HEK293 (cell line): ENCODE results near the gene SAFB.

Experiments used
- CTCF ChIA-PET: fragments of 350-600 bp; formaldehyde crosslinking; extraction: SDS; loops from one replicate; lab custom pipeline; 2021; ENCODE audit warnings: antibody characterized with exemption; lab: Yijun Ruan, JAX
- POLR2A ChIA-PET: fragments of 300-600 bp; formaldehyde crosslinking; extraction: SDS; loops from one replicate; lab custom pipeline; 2020; ENCODE audit warnings: antibody characterized with exemption, inconsistent platforms; lab: Yijun Ruan, JAX
- H3K27ac ChIP-seq: fragments of 200-500 bp; sonication (Bioruptor generic); 2 replicates; pipeline ENCODE4 v1.5.1; 2014; ENCODE audit warnings: low read depth, low read length, control low read depth, inconsistent platforms; ENCODE audit errors: extremely low read depth
- H3K36me3 ChIP-seq, 2 experiments: fragments of 200-500 bp in 1 of 2; sonication (Bioruptor generic) in 1 of 2; 1 replicate in 1 of 2; 2 replicates in 1 of 2; pipeline ENCODE4 v1.5.1; 2014 to 2017; ENCODE audit warnings: inconsistent platforms in 2 of 2, low read length in 2 of 2; ENCODE audit not compliant: control insufficient read depth in 2 of 2, insufficient read depth in 1 of 2
- H3K4me1 ChIP-seq: fragments of 200-500 bp; sonication (Bioruptor generic); 2 replicates; pipeline ENCODE4 v1.5.1; 2014; ENCODE audit warnings: mild to moderate bottlenecking, low read length, inconsistent platforms; ENCODE audit not compliant: control insufficient read depth, insufficient read depth
- H3K4me3 ChIP-seq: 2 replicates; pipeline ENCODE4 v1.5.1; 2011; ENCODE audit warnings: low read depth, mild to moderate bottlenecking, control low read depth, low read length, moderate library complexity
- H3K9me3 ChIP-seq: fragments of 200-500 bp; sonication (Bioruptor generic); 2 replicates; pipeline ENCODE4 v1.5.1; 2014; ENCODE audit warnings: low read depth, low read length, inconsistent platforms; ENCODE audit not compliant: control insufficient read depth, insufficient read depth
- GLI4 ChIP-seq: fragments of 450-650 bp; formaldehyde crosslinking; IDR thresholded peaks from 2 replicates; pipeline ENCODE4 v1.5.1; 2016; ENCODE audit warnings: missing biosample characterization, missing genetic modification characterization
- MYNN ChIP-seq: fragments of 450-650 bp; formaldehyde crosslinking; IDR thresholded peaks from 2 replicates; pipeline ENCODE4 v1.5.1; 2016; ENCODE audit warnings: missing biosample characterization, missing genetic modification characterization, borderline replicate concordance
- MZF1 ChIP-seq: fragments of 450-650 bp; formaldehyde crosslinking; IDR thresholded peaks from 2 replicates; pipeline ENCODE4 v1.5.1; 2017; ENCODE audit warnings: missing biosample characterization, missing genetic modification characterization, borderline replicate concordance
- SP2 ChIP-seq: fragments of 450-650 bp; formaldehyde crosslinking; IDR thresholded peaks from 2 replicates; pipeline ENCODE4 v1.5.1; 2016; ENCODE audit warnings: missing biosample characterization, missing genetic modification characterization
- SP3 ChIP-seq: fragments of 450-650 bp; formaldehyde crosslinking; IDR thresholded peaks from 2 replicates; pipeline ENCODE4 v1.5.1; 2016; ENCODE audit warnings: missing biosample characterization, missing genetic modification characterization
- ZBTB7A ChIP-seq: fragments of 450-650 bp; formaldehyde crosslinking; IDR thresholded peaks from 2 replicates; pipeline ENCODE4 v1.5.1; 2016; ENCODE audit warnings: low read depth, missing biosample characterization, missing genetic modification characterization
- ZNF133 ChIP-seq: fragments of 450-650 bp; formaldehyde crosslinking; IDR thresholded peaks from 2 replicates; pipeline ENCODE4 v1.5.1; 2016; ENCODE audit warnings: missing biosample characterization, missing genetic modification characterization
- ZNF138 ChIP-seq: fragments of 450-650 bp; formaldehyde crosslinking; IDR thresholded peaks from 2 replicates; pipeline ENCODE4 v1.5.1; 2016; ENCODE audit warnings: missing biosample characterization, missing genetic modification characterization, borderline replicate concordance
- ZNF169 ChIP-seq: fragments of 450-650 bp; formaldehyde crosslinking; IDR thresholded peaks from 2 replicates; pipeline ENCODE4 v1.5.1; 2016; ENCODE audit warnings: missing biosample characterization, missing genetic modification characterization
- ZNF404 ChIP-seq: fragments of 450-650 bp; formaldehyde crosslinking; IDR thresholded peaks from 2 replicates; pipeline ENCODE4 v1.5.1; 2017; ENCODE audit warnings: missing biosample characterization, missing genetic modification characterization
- ZNF623 ChIP-seq: fragments of 450-650 bp; formaldehyde crosslinking; IDR thresholded peaks from 2 replicates; pipeline ENCODE4 v1.5.1; 2016; ENCODE audit warnings: missing biosample characterization, missing genetic modification characterization
- ZNF654 ChIP-seq: fragments of 450-650 bp; formaldehyde crosslinking; IDR thresholded peaks from 2 replicates; pipeline ENCODE4 v1.5.1; 2016; ENCODE audit warnings: low read depth, missing biosample characterization, missing genetic modification characterization
- ZNF76 ChIP-seq: fragments of 450-650 bp; formaldehyde crosslinking; IDR thresholded peaks from 2 replicates; pipeline ENCODE4; 2016; ENCODE audit warnings: low read depth, missing biosample characterization, missing genetic modification characterization, borderline replicate concordance
- ZNF768 ChIP-seq: fragments of 450-650 bp; formaldehyde crosslinking; IDR thresholded peaks from 2 replicates; pipeline ENCODE4 v1.5.1; 2018; ENCODE audit warnings: missing biosample characterization, mild to moderate bottlenecking, missing genetic modification characterization
- TF ChIP-seq, protein P1 (sequence below): fragments of 450-650 bp; formaldehyde crosslinking; IDR thresholded peaks from 2 replicates; pipeline ENCODE4 v1.5.1; 2016; ENCODE audit warnings: missing biosample characterization, missing genetic modification characterization
- TF ChIP-seq, protein P2 (sequence below): fragments of 450-650 bp; formaldehyde crosslinking; IDR thresholded peaks from 2 replicates; pipeline ENCODE4 v1.5.1; 2016; ENCODE audit warnings: missing biosample characterization, missing genetic modification characterization
- TF ChIP-seq, protein P3 (sequence below): fragments of 450-650 bp; formaldehyde crosslinking; IDR thresholded peaks from 2 replicates; pipeline ENCODE4 v1.5.1; 2017; ENCODE audit warnings: missing biosample characterization, missing genetic modification characterization

SAFB gene

DNA sequence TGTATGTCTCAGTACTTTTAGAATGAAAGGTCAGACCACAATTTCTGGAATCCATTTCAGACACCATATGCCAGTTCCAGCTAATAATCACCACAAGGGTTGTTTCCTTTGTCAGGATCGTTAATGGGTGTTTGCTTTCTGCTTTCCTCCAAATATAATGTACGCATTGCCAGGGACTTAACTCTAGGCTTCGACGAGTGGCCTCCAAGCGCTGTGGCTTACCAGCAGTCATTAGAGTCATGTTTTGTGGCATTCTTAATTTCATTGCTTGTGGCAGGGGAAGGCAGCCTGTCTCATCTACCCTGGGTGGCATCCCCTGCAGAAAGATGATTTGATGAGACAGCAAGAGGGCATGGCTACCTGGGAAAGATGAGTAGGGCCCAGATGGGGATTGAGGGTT is 22.5 kb downstream of the SAFB start:
- H3K36me3 ChIP-seq, result peaks cover 29 to 89% of the 10 kb centered on the region in 2 experiments
- no peak overlapping the region for H3K27ac ChIP-seq
- H3K9me3 ChIP-seq, result no peaks in the 10 kb centered on the region
- TF ChIP-seq MYNN (tag by site-specific recombination) (no peak), ZNF623 (tag by site-specific recombination) (no peak), ZNF133 (tag by site-specific recombination) (no peak), SP2 (tag by site-specific recombination) (no peak), ZNF169 (tag by site-specific recombination) (no peak), MZF1 (tag by site-specific recombination) (no peak), ZBTB7A (tag by site-specific recombination) (no peak)
- POLR2A ChIA-PET, result no interaction called here
- H3K4me3 ChIP-seq, result no peak overlapping the region
- CTCF ChIA-PET, result interaction anchor here (0.6 kb wide), 2 partner anchors 46 to 142 kb away, joined by 3 to 4 read pairs; no protein-coding TSS in a partner anchor
- no peaks in the 10 kb centered on the region for H3K4me1 ChIP-seq

DNA sequence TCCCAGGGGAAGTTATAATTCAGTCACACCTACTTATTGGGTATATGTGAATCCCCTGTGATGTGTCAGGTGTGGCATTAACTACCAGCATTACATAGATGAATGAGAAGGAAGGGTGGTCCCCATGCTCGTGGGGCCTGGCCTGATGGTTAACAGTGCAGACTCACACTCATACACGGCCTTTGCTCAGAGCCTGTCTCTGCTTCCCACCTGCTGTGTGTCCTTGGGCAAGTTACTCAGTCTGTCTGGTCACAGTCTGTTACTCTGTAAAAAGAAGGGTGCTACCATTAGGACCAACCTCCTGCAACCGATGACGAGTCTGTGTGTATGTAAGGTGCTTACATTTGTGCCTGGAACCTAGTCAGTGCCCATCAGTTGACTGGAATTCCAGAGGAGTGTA is 23.8 kb downstream of the SAFB start:
- no peak overlapping the region for H3K4me3 ChIP-seq
- ChIA-PET CTCF (no interaction called here), POLR2A (no interaction called here)
- H3K36me3 ChIP-seq, result peaks cover 36 to 94% of the 10 kb centered on the region in 2 experiments
- TF ChIP-seq ZNF768, result peak; percentile 58; the same call in 1 of the 2 replicates
- TF ChIP-seq, protein P1, sequence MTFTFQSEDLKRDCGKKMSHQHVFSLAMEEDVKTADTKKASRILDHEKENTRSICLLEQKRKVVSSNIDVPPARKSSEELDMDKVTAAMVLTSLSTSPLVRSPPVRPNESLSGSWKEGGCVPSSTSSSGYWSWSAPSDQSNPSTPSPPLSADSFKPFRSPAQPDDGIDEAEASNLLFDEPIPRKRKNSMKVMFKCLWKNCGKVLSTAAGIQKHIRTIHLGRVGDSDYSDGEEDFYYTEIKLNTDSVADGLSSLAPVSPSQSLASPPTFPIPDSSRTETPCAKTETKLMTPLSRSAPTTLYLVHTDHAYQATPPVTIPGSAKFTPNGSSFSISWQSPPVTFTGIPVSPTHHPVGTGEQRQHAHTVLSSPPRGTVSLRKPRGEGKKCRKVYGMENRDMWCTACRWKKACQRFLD, result no peak
- no peak for TF ChIP-seq ZNF138 (tag by site-specific recombination)
- no peak for TF ChIP-seq GLI4
- no peak for TF ChIP-seq ZNF76 (tag by site-specific recombination)
- TF ChIP-seq ZNF654 (tag by site-specific recombination), result no peak
- H3K27ac ChIP-seq, result no peak overlapping the region
- no peaks in the 10 kb centered on the region for H3K4me1 ChIP-seq
- no peaks in the 10 kb centered on the region for H3K9me3 ChIP-seq

DNA sequence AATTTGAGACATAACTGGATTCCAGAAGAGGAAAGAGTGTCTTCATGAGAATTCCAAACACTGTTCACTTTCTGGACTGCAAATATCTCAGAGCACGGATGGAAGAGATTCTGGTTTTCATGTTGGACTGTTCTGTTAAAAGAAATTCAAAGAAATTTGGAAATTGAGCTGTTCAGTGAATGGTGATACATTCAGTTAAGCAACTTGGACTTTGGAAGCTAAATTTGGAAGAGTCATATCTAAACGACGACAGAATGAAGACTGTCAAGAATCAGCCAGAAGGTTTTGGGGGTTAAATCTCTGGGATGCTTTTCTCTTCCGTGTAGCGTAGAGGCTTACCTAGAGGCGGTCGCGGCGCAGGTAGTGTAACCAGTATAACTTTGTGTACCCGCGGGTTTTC is 25.6 kb downstream of the SAFB start:
- TF ChIP-seq, protein P2, sequence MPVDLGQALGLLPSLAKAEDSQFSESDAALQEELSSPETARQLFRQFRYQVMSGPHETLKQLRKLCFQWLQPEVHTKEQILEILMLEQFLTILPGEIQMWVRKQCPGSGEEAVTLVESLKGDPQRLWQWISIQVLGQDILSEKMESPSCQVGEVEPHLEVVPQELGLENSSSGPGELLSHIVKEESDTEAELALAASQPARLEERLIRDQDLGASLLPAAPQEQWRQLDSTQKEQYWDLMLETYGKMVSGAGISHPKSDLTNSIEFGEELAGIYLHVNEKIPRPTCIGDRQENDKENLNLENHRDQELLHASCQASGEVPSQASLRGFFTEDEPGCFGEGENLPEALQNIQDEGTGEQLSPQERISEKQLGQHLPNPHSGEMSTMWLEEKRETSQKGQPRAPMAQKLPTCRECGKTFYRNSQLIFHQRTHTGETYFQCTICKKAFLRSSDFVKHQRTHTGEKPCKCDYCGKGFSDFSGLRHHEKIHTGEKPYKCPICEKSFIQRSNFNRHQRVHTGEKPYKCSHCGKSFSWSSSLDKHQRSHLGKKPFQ (tag by site-specific recombination), result no peak
- TF ChIP-seq, protein P3, sequence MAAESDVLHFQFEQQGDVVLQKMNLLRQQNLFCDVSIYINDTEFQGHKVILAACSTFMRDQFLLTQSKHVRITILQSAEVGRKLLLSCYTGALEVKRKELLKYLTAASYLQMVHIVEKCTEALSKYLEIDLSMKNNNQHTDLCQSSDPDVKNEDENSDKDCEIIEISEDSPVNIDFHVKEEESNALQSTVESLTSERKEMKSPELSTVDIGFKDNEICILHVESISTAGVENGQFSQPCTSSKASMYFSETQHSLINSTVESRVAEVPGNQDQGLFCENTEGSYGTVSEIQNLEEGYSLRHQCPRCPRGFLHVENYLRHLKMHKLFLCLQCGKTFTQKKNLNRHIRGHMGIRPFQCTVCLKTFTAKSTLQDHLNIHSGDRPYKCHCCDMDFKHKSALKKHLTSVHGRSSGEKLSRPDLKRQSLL (tag by site-specific recombination), result no peak
- TF ChIP-seq, protein P1, result no peak
- TF ChIP-seq SP3 (tag by site-specific recombination) (no peak), ZNF404 (tag by site-specific recombination) (no peak)
- TF ChIP-seq, all 188 proteins: peak for 0
- Histone ChIP-seq H3K9me3 (no peaks in the 10 kb centered on the region), H3K36me3 (peaks cover 41 to 94% of the 10 kb centered on the region in 2 experiments), H3K4me1 (no peaks in the 10 kb centered on the region), H3K4me3 (no peak overlapping the region), H3K27ac (no peak overlapping the region)
- ChIA-PET POLR2A (no interaction called here), CTCF (interaction anchor here (0.6 to 0.7 kb wide), 2 partner anchors 41 to 132 kb away, joined by 3 to 4 read pairs; no protein-coding TSS in a partner anchor)
